Right atrium auricular region (tissue), 2 donors: ENCODE results near the gene MYOD1. TPM values are rescaled to one million over a fixed set of nuclear protein-coding genes. Genes with fewer than 3 reads are reported as not detected.

Experiments used
- DNase-seq: peaks from one replicate; pipeline ENCODE4 v3.0.0-alpha.2; 2019; ENCODE audit warnings: low spot score
- H3K27ac ChIP-seq, 2 donors: fragments of 200-600 bp; sonication (generic); 1 replicate in 1 of 2; 2 replicates in 1 of 2; pipeline ENCODE4 v1.5.1; 2016 to 2019
- H3K27me3 ChIP-seq, 2 donors: fragments of 200-600 bp; sonication (generic); one replicate each; pipeline versions ENCODE4 v1.5.1 to v1.6.0; 2017 to 2019
- H3K36me3 ChIP-seq: fragments of 200-600 bp; sonication (generic); one replicate; pipeline ENCODE4 v1.5.1; 2016
- H3K4me1 ChIP-seq, 2 donors: fragments of 200-600 bp; sonication (generic); one replicate each; pipeline versions ENCODE4 v1.5.1 to v1.6.0; 2017 to 2019
- H3K4me3 ChIP-seq, 2 donors: fragments of 200-600 bp; sonication (generic); 1 replicate in 1 of 2; 2 replicates in 1 of 2; pipeline ENCODE4 v1.5.1; 2017 to 2019; ENCODE audit warnings: mild to moderate bottlenecking in 1 of 2, moderate library complexity in 1 of 2
- H3K9me3 ChIP-seq, 2 donors: fragments of 200-600 bp; sonication (generic); one replicate each; pipeline ENCODE4 v1.5.1; 2019
- CTCF ChIP-seq, 2 donors: fragments of 200-600 bp; sonication (generic); IDR thresholded peaks; one replicate each; pipeline ENCODE4 v1.5.1; 2019; ENCODE audit warnings: antibody characterized with exemption in 2 of 2
- total RNA-seq, 2 donors: library from RNA; depleted of rRNA; stranded (reverse); fragments of >200 nt; gene quantifications; one replicate each; pipeline ENCODE4 v1.1.0, GENCODE V29; 2016

MYOD1 gene
- total RNA-seq, 2 donors from 2014 or later, result not detected

DNA sequence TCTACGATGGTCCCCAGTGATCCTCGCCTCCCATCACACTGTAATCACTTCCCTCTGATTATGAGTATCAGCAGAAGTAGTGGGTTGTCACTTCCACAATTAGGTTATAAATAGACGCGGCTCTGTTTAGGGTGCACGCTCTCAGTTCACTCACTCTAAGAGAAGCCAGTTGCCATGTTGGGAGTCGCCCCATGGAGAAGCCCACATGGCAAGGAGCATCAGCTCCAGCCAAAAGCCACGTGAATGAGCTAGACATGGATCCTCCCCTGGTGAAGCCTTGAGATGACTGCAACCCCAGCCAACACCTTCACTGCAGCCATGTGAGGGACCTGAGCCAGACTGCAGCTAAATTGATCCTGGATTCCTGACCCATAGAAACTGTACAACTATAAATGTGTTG is 26.4 kb upstream of the MYOD1 start:
- Histone ChIP-seq H3K36me3 (no peaks in the 10 kb centered on the region), H3K27me3 (peaks cover 0 to 8% of the 10 kb centered on the region in 2 donors), H3K9me3 (no peaks in the 10 kb centered on the region), H3K27ac (no peak overlapping the region), H3K4me3 (no peak overlapping the region), H3K4me1 (no peaks in the 10 kb centered on the region)
- TF ChIP-seq CTCF (IDR thresholded peaks at IDR 0.05), result no peak
- DNase-seq, result peak; percentile 40

DNA sequence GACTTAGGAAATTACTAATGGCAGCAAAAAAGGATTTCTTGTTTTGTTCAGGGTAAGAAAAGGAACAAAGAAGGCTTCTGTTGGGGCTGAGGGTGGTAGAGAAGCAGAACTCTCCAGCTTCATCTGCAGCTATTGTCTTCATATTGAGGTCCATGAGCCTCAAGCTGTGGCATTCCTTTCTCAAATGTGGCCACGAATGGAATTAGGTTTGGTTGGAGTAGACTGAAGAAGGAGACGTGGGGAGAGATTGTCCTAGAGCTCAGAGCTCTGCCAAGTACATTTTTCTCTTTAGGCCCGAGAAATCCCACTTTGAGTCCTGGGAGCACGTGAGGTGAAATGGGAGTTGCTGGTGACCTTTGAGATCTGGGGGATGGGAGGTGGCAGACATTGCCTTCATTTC is 25.8 kb upstream of the MYOD1 start:
- peak; percentile 2 for DNase-seq
- H3K27ac ChIP-seq, result no peak overlapping the region
- H3K4me3 ChIP-seq, result no peak overlapping the region
- TF ChIP-seq CTCF (IDR thresholded peaks at IDR 0.05), result no peak
- H3K9me3 ChIP-seq, result no peaks in the 10 kb centered on the region
- H3K4me1 ChIP-seq, result no peaks in the 10 kb centered on the region
- peaks cover 0 to 8% of the 10 kb centered on the region in 2 donors for H3K27me3 ChIP-seq
- no peaks in the 10 kb centered on the region for H3K36me3 ChIP-seq

DNA sequence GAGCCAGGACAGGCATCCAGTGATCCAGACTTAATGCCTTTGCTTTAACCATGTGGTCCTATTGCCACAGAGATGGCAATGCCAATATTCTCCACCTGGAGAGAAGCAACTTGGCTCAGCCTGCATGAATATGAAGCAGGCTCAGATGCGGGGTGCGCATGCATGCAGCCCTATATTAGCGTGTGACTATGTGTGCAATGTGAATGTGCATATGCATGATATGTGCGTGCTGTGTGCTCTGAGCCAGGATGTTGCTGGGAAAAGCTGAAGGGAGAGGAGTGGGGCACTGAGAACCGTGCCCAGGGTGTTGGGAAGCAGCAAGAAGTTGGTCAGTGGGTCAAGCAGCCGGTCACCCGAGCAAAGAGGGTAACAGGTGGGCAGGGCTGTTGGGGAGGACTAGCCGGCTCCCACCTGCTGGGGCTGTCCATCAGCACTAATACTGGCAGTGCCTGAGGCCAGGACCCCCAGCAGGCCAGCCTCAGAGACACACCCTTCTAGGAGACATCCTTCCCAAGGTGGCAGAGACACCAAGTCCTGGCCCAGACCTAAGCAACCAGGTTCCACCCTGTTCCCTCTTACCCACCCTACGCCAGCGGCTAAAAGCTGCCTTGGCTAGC is 24.8 kb upstream of the MYOD1 start:
- no peak overlapping the region for H3K27ac ChIP-seq

DNA sequence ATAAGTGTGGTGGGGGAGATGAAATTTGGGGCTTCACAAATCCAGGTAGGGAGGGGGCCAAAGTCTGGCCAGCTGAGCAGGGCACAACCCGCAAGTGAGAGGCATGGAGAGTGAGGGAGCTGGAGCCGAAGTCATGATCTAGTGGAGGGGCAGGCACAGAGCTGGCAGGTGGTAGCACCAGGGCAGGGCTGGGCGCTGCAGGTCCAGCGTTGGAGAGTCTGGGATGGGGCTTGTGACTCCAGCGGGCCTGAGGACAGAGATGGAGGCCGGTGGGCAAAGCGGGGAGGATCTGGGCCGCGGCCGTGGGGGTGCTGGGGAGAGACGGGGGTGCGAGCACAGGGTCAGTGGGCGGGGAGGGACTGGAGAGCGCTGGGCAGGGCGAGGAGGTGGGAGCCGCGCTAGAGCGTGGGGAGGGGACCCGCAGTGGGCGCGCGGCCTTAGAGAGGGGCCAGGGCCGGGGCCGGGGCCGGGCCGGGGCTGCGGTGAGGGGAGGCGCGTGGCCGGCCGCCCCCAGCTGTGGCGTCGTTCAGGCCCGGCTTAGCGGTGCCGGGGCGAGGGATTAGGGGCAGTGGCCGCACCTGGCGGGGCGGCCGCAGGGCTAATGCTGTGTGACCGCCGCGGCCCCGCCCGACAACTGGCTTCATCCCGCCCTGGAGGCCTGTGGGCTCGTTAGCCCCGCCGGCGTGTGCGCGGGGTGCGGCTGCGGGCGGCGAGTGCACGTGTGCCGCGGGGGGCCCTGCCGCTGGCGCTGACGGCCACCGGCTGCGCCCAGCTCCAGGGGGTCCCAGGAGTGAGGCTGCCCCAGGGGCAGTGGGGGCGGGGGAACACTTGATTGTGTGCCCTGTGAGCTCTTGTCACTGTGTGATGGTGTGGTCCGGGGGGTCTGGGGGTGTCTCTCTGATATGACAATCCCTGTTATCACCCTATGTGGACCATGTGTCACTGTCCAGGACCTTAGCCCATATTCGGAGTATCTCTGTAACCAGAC is 23.6 kb upstream of the MYOD1 start:
- no peaks in the 10 kb centered on the region for H3K36me3 ChIP-seq
- DNase-seq, result no peak
- no peak overlapping the region for H3K27ac ChIP-seq
- H3K9me3 ChIP-seq, result no peaks in the 10 kb centered on the region
- peak overlapping the region in 1 of 2 donors; percentile 21 for H3K4me3 ChIP-seq
- H3K27me3 ChIP-seq, result peaks cover 0 to 8% of the 10 kb centered on the region in 2 donors
- TF ChIP-seq CTCF (IDR thresholded peaks at IDR 0.05), result no peak
- no peaks in the 10 kb centered on the region for H3K4me1 ChIP-seq

More for the DNA sequence above, 24.8 kb upstream of the MYOD1 start:
- no peak for TF ChIP-seq CTCF (IDR thresholded peaks at IDR 0.05)
- Histone ChIP-seq H3K27me3 (peaks cover 0 to 8% of the 10 kb centered on the region in 2 donors), H3K4me3 (no peak overlapping the region), H3K4me1 (no peaks in the 10 kb centered on the region), H3K36me3 (no peaks in the 10 kb centered on the region), H3K9me3 (no peaks in the 10 kb centered on the region)
- DNase-seq, result no peak

GRCh38 chr11:17696741-17697140 is 22.6 kb upstream of the MYOD1 start:
- DNase-seq, result no peak
- no peak overlapping the region for H3K4me3 ChIP-seq
- no peak overlapping the region for H3K27ac ChIP-seq
- H3K36me3 ChIP-seq, result no peaks in the 10 kb centered on the region
- peaks cover 0 to 8% of the 10 kb centered on the region in 2 donors for H3K27me3 ChIP-seq
- H3K9me3 ChIP-seq, result no peaks in the 10 kb centered on the region
- no peak for TF ChIP-seq CTCF (IDR thresholded peaks at IDR 0.05)
- no peaks in the 10 kb centered on the region for H3K4me1 ChIP-seq
